GM12873 (cell line): ENCODE data around the gene MLXIP.

ENCODE experiments used
- TF ChIP-seq, protein P1 (sequence below): IDR thresholded peaks from 2 replicates; pipeline ENCODE4 v1.5.1; 2012; ENCODE audit warnings: low read depth, mild to moderate bottlenecking, moderate library complexity, low read length, control low read depth; ENCODE audit not compliant: insufficient read depth; ENCODE audit errors: missing control alignments

MLXIP gene

DNA sequence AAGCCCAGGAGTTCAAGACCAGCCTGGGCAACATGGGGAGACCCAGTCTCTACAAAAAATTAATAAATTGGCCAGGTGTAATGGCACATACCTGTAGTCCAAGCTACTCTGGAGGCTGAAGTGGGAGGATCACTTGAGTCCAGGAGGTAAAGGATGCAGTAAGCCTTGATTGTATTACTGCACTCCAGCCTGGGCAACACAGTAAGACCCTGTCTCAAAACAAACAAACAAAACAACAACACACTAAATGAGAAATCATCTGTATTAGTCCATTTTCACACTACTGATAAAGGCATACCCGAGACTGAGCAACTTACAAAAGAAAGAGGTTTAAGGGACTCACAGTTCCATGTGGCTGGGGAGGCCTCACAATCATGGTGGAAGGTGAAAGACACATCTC, 4.7 kb upstream of the MLXIP start:
- TF ChIP-seq, protein P1, sequence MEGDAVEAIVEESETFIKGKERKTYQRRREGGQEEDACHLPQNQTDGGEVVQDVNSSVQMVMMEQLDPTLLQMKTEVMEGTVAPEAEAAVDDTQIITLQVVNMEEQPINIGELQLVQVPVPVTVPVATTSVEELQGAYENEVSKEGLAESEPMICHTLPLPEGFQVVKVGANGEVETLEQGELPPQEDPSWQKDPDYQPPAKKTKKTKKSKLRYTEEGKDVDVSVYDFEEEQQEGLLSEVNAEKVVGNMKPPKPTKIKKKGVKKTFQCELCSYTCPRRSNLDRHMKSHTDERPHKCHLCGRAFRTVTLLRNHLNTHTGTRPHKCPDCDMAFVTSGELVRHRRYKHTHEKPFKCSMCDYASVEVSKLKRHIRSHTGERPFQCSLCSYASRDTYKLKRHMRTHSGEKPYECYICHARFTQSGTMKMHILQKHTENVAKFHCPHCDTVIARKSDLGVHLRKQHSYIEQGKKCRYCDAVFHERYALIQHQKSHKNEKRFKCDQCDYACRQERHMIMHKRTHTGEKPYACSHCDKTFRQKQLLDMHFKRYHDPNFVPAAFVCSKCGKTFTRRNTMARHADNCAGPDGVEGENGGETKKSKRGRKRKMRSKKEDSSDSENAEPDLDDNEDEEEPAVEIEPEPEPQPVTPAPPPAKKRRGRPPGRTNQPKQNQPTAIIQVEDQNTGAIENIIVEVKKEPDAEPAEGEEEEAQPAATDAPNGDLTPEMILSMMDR, result no peak

DNA sequence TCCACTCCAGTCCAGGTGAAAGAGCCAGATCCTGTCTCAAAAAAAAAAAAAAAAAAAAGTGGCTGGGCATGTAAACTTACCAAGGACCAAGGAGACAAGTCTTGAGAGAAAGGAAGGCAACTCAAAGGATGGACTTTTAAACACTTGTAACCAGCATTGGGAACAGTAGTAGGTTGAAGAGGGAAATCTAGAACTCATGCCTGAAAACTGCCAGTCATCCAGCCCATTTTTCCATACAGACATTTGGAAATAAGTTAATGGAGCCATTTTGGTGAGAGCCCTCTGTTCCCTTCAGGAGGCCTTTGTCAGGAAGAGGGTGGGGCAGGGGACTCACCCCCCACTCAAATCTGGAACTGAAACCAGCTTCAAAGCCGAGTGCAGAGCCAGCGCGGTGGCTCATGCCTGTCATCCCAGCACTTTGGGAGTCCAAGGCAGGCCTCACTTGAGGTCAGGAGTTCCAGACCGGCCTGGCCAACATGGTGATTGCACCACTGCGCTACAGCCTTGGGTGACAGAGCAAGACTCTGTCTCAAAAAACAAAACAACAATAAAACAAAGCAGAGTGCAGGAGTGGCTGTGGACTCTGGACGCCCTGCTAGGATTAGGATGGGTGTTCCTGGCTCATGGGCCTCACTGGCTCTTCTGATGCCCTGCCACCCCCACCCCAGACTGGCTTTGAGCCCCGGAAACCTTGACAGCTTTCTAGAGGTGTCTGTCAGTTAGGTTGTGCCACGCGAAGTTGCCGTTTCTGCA, 1.6 kb upstream of the MLXIP start:
- TF ChIP-seq, protein P1, result no peak

DNA sequence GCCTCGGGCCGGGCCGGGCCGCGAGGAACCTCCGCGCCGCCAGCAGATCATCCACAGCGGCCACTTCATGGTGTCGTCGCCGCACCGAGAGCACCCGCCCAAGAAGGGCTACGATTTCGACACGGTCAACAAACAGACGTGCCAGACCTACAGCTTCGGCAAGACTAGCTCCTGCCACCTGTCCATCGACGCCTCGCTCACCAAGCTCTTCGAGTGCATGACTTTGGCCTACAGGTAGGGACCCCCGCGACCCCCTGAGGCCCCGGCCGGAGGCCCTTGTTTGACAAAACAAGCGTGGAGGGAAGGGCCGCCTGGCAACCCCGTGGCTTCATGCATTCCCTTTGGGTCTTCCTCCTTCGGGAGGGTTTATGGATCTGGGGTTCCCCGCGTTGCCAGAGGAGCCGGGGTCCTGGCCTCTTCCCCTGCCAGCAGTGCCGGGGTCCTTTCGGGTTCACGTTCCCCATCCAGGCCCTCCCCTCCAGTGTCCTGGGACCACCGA, 526 bp downstream of the MLXIP start:
- TF ChIP-seq, protein P1, result no peak

DNA sequence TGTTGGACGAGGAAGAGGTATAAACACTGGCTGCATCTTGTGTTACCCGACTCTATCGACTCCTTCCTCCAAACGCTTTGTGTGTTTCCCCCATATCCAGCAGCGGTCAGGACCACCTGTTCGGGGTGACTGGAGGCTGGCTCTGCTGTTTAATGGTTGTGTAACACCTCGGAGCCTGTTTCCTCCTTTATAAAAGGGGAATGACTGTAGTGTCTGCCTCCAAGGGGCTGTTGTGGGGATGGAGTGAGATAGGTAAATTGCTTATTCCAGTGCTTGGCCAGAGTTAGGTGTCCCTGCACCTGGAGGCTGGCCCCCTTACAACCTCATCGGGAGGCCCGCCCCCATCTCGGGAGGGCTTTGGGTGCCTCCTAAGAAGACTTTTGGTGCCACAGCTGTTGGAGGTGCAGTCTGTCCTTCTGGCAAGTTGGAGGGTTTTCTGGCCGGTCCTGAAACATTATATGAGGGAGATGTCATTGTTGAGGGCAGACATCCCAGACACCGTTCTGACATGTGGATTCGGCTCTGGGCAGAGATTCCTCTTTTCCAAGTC, 1.1 kb downstream of the MLXIP start:
- TF ChIP-seq, protein P1, result no peak

DNA sequence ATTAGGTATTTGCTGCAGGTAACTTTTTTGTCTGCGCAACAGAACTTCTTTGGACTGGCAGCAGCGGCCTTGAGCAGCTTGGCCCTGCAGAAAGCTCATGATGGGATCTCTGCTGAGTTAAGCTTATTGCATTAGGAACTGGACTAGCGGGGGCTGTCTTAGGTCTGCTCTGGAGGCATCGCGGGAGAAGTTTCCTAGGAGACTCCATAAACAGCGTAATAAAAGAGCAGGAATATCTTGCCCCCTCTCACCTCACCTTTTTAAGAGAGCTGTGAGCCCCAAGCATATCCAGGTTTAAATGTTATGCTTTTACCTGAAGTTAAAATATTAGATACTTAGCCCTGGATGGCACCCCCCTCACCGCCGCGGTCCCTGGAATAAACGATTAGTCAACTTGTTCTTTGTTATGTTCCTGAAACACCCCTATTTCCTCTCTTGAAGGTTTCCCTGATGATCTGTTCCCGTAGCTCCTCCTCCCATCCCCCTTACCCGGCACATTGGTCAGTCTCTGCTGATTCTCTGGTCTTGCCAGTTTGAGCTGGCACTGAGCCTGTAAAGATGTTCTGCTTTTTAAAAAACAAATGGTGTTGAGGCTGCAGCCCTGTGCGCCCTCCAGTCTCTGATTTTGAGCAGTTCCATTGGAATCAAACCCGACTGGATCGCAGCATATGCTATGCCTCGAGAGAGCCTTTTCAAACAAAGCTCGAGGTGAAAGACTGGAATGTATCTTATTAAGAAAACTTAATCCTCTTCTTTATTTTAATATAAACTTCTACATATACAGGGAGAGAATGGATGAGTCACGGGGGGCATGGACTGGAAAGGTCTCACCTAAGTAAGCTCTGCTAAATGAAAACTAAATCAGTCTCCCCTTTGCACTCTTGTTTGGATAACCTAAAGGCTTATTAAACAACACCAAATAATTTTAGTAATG, 1.9 kb downstream of the MLXIP start:
- TF ChIP-seq, protein P1, result no peak

DNA sequence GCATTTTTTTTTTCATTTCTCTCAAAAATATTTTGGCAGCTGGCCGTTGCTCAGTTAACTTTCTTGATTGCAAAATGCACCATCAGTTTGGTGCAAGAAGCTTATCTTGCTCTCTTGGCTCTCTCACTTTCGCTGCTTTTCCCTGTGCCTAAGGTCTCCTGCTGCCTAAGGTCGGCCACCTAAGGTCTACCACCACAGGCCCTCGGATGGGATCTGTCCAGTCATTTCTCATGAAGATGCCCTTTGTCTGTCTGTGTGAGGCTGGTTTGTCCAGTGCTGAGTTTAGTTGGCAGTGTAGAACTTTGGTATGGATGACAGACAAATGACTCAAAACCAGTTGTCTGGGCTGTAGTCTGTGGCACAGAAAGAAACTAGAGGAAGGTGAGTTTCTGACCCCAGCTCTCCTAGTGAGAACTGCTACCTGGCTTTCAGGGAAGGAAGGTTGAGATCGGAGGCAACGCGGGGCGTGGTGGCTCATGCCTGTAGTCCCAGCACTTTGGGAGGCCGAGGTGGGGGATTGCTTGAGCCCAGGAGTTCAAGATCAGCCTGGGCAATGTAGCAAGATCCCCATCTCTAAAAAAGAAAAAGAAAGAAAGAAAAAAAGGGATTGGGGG, 2.6 kb downstream of the MLXIP start:
- TF ChIP-seq, protein P1, result no peak
